Kidney (tissue), 14 donors: ENCODE results near the gene PRAC1. TPM values are rescaled to one million over a fixed set of nuclear protein-coding genes. Genes with fewer than 3 reads are reported as not detected.
A peak's percentile ranks its signal among the peaks of the same experiment; 100 is the strongest.

ENCODE experiments used
- DNase-seq, 5 donors: peaks; one replicate each; pipeline ENCODE4 v3.0.0-alpha.2; 2013 to 2020
- FAIRE-seq: peaks from 2 replicates; lab custom pipeline; 2012; peaks lifted over from hg19 to GRCh38; lab: Jason Lieb, UNC
- H3K27ac ChIP-seq, 2 donors: one replicate each; pipeline ENCODE4 v1.7.0; 2013; ENCODE audit warnings: low read depth in 2 of 2, low read length in 2 of 2, inconsistent platforms in 1 of 2
- H3K27me3 ChIP-seq: one replicate; pipeline ENCODE4 v1.7.1; 2013; ENCODE audit warnings: low read length, inconsistent platforms; ENCODE audit not compliant: control insufficient read depth, insufficient read depth
- H3K36me3 ChIP-seq, 3 donors: one replicate each; pipeline versions ENCODE4 v1.7.0 to v1.7.1; 2013; ENCODE audit warnings: low read length in 3 of 3, control low read depth in 1 of 3, inconsistent platforms in 1 of 3; ENCODE audit not compliant: insufficient read depth in 3 of 3, control insufficient read depth in 2 of 3
- H3K4me1 ChIP-seq, 3 donors: one replicate each; pipeline versions ENCODE4 v1.7.0 to v1.7.1; 2013; ENCODE audit warnings: low read length in 3 of 3, inconsistent platforms in 1 of 3, low read depth in 1 of 3; ENCODE audit not compliant: control insufficient read depth in 2 of 3, insufficient read depth in 2 of 3
- H3K4me3 ChIP-seq, 3 donors: one replicate each; pipeline versions ENCODE4 v1.7.0 to v1.8.1; 2013; ENCODE audit warnings: low read length in 3 of 3, control low read depth in 1 of 3, inconsistent platforms in 1 of 3
- H3K9ac ChIP-seq, 3 donors: one replicate each; pipeline versions ENCODE4 v1.7.0 to v1.7.1; 2013; ENCODE audit warnings: low read length in 3 of 3, control low read depth in 1 of 3, inconsistent platforms in 1 of 3
- H3K9me3 ChIP-seq, 3 donors: one replicate each; pipeline versions ENCODE4 v1.7.0 to v1.7.1; 2013; ENCODE audit warnings: low read length in 3 of 3, control low read depth in 1 of 3, inconsistent platforms in 1 of 3; ENCODE audit not compliant: control insufficient read depth in 2 of 3, insufficient read depth in 1 of 3
- CTCF ChIP-seq: IDR thresholded peaks from 3 replicates; pipeline ENCODE4 v1.5.1; 2012; ENCODE audit warnings: mild to moderate bottlenecking, moderate library complexity, borderline replicate concordance; ENCODE audit not compliant: insufficient read depth; ENCODE audit errors: extremely low read depth
- intact Hi-C: fragments of 100-400 bp; cut with DNase I; formaldehyde crosslinking; loops from one replicate; pipeline ENCODE4 v1.11.1; 2022
- polyA plus RNA-seq: library from polyadenylated mRNA; stranded (reverse); fragments of 350-450 nt; fragmentation: Illumina TruSeq; extraction: RNeasy Lipid Tissue Mini Kit (QIAGEN cat#74804); gene quantifications from one replicate; pipeline ENCODE4 v1.2.3, GENCODE V29; 2014; ENCODE audit warnings: low read depth, low replicate concordance; ENCODE audit not compliant: insufficient read depth
- total RNA-seq: library from RNA; stranded (reverse); fragmentation: NEBNext Ultra II Directional; extraction: Animal tissue kit (Norgen Biotek cat#: 25700); gene quantifications from one replicate; pipeline ENCODE4 v1.2.1, GENCODE V29; 2021
- donor health status: control.
- donor health status: control.
- donor health status: control.
- donor health status: control.
- donor health status: control.
- donor health status: DM: yes; HTN: yes; CAD: no.
- donor health status: Normal renal cell carcinoma (clear cell type).

The PRAC1 gene
- total and polyA plus RNA-seq, 2 donors from 2014 or later, result not detected

DNA sequence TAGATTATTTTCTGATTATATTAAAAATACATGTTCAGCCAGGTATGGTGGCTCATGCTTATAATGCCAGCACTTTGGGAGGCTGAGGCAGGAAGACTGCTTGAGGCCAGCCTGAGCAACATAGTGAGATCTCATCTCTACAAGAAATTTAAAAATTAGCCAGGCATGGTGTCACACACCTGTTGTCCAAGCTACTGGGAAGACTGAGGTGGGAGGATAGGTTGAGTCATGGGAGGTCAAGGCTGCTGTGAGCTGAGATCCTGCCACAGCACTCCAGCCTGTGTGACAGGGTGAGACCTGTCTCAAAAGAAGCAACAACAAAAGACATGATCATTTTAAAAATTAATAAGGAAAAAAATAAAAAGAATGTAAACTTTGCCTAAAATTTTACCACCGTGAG lies 40.7 kb downstream of the PRAC1 start:
- no peak for TF ChIP-seq CTCF
- DNase-seq (no peak), FAIRE-seq (no peak)
- Histone ChIP-seq H3K9ac (no peak overlapping the region), H3K4me3 (no peak overlapping the region), H3K27ac (no peak overlapping the region), H3K36me3 (no peaks in the 10 kb centered on the region), H3K4me1 (no peaks in the 10 kb centered on the region), H3K9me3 (no peaks in the 10 kb centered on the region), H3K27me3 (no peaks in the 10 kb centered on the region)
- intact Hi-C loops, result loop anchor here (5.0 kb wide), 1 partner anchor 196 kb away; no protein-coding TSS in a partner anchor

- Histone ChIP-seq H3K27ac (no peak overlapping the region), H3K36me3 (no peaks in the 10 kb centered on the region), H3K4me3 (no peak overlapping the region), H3K4me1 (no peaks in the 10 kb centered on the region), H3K9ac (no peak overlapping the region), H3K9me3 (no peaks in the 10 kb centered on the region), H3K27me3 (no peaks in the 10 kb centered on the region)
- FAIRE-seq (no peak), DNase-seq (no peak)
- no peak for TF ChIP-seq CTCF
- intact Hi-C loops, result loop anchor here (5.0 kb wide), 1 partner anchor 198 kb away; no protein-coding TSS in a partner anchor
Measured at GRCh38 chr17:48679385-48680096, 42.8 kb downstream of the PRAC1 start.

- DNase-seq (peak; percentile 76 to 86 (median 83)), FAIRE-seq (no peak)
- peak; percentile 86 for TF ChIP-seq CTCF
- no peaks in the 10 kb centered on the region for H3K27me3 ChIP-seq
- H3K36me3 ChIP-seq, result no peaks in the 10 kb centered on the region
- no peaks in the 10 kb centered on the region for H3K4me1 ChIP-seq
- intact Hi-C loops, result no loop called here
- H3K4me3 ChIP-seq, result no peak overlapping the region
- H3K9me3 ChIP-seq, result no peaks in the 10 kb centered on the region
- H3K27ac ChIP-seq, result no peak overlapping the region
- H3K9ac ChIP-seq, result no peak overlapping the region
Measured at GRCh38 chr17:48678141-48678971, 44.0 kb downstream of the PRAC1 start.
